OCI-M1 (cell line): Measurements from ENCODE around the gene RSPH3.
"Not testable (repeated sequence)": the region's sequence is repeated elsewhere in the genome, so short reads cannot be mapped to it uniquely, and the experiment has no call there.

ENCODE experiments used
- DNase-seq: peaks from one replicate; lab custom pipeline; 2025; lab: John Stamatoyannopoulos, UW

RSPH3 gene

GRCh38 chr6:158999666-159000403, at the start of gene RSPH3:
TSS of gene RSPH3 (minus strand) at chr6:159000202. CDS start at chr6:158999550, 652 bp downstream.
- DNase-seq, result peak; percentile 98

GRCh38 chr6:159047891-159048685, 48.1 kb upstream of the RSPH3 start:
- DNase-seq, result no peak

- peak; percentile 42 for DNase-seq
Measured at GRCh38 chr6:159045801-159046200, 45.8 kb upstream of the RSPH3 start.

- peak; percentile 95 for DNase-seq
Measured at GRCh38 chr6:159044899-159045727, 45.1 kb upstream of the RSPH3 start, which contains the start of gene TAGAP. TSS of gene TAGAP (minus strand) at chr6:159044991. CDS start at chr6:159044146, 845 bp downstream.

- peak; percentile 63 for DNase-seq
Measured at GRCh38 chr6:159043947-159044346, 43.9 kb upstream of the RSPH3 start.

GRCh38 chr6:159043251-159043650, 43.2 kb upstream of the RSPH3 start:
- DNase-seq, result peak; percentile 83

- DNase-seq, result no peak
Measured at GRCh38 chr6:159042826-159043181, 42.8 kb upstream of the RSPH3 start.

GRCh38 chr6:159042003-159042825, 42.2 kb upstream of the RSPH3 start:
- DNase-seq, result peak; percentile 93

- no peak for DNase-seq
Measured at GRCh38 chr6:159041181-159041580, 41.2 kb upstream of the RSPH3 start.

- DNase-seq, result no peak
Measured at GRCh38 chr6:159039885-159040258, 39.9 kb upstream of the RSPH3 start.

GRCh38 chr6:159038914-159039884, 39.2 kb upstream of the RSPH3 start:
- DNase-seq, result peak; percentile 90

- DNase-seq, result not testable (repeated sequence)
Measured at GRCh38 chr6:159038318-159038717, 38.3 kb upstream of the RSPH3 start.

- DNase-seq, result no peak
Measured at GRCh38 chr6:159037756-159038290, 37.8 kb upstream of the RSPH3 start.

- no peak for DNase-seq
Measured at GRCh38 chr6:159036673-159037072, 36.7 kb upstream of the RSPH3 start.

GRCh38 chr6:159035891-159036290, 35.9 kb upstream of the RSPH3 start:
- no peak for DNase-seq

GRCh38 chr6:159033160-159034049, 33.4 kb upstream of the RSPH3 start:
- DNase-seq, result no peak

GRCh38 chr6:159031846-159032245, 31.8 kb upstream of the RSPH3 start:
- DNase-seq, result no peak

GRCh38 chr6:159030168-159030567, 30.2 kb upstream of the RSPH3 start:
- DNase-seq, result no peak

GRCh38 chr6:159025224-159025623, 25.2 kb upstream of the RSPH3 start:
- not testable (repeated sequence) for DNase-seq
